Skin epidermis (tissue), 12 donors: ENCODE data around the gene RANBP17.
"Not testable (repeated sequence)": the region's sequence is repeated elsewhere in the genome, so short reads cannot be mapped to it uniquely, and the experiment has no call there.

Experiments
- H3K27ac ChIP-seq, 21 experiments: fragments of 200-600 bp; sonication (generic) in 11 of 21; one replicate each; pipeline ENCODE4 v1.5.0; 2020; ENCODE audit warnings: mild to moderate bottlenecking in 3 of 21, inconsistent platforms in 2 of 21, moderate library complexity in 2 of 21
- H3K4me3 ChIP-seq, 7 experiments: fragments of 200-600 bp; sonication (generic) in 2 of 7; one replicate each; pipeline ENCODE4 v1.5.0; 2020; ENCODE audit warnings: inconsistent platforms in 2 of 7, mild to moderate bottlenecking in 2 of 7, moderate library complexity in 1 of 7

RANBP17 gene

DNA sequence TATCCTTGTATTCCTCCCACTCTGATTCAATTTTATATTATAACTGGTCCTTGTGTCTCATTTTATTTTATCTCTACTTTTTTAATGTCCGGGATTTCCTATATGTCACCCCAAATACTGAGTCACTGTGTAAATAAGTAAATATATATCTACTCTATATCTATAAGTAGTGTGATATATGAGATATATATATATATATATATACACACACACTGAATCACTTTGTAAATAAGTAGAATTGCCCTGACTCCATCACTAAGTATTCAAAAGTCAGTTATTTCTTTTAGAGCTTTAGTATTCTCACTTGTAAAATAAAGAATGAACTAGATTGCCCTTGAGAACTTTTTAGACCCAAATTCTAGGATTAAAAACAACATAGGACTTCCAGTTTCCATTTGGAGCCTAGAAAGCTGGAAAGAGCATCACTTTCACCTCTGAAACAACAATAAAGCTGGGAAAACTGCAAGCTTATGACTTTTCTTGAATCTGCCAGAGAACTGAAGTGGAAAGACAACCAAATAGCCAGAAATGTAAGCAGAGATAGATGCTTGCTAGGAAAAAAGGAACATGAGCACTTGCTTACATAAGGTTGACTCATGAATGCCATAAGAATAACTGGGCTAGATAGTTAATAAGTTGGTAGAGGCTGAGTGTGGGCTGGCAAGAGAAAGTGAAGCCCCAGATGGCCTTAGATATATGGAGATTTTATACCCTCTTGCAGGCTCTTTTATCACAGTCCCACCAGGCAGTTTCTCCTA, 276.1 kb downstream of the RANBP17 start:
- no peak overlapping the region for H3K4me3 ChIP-seq
- no peak overlapping the region for H3K27ac ChIP-seq

DNA sequence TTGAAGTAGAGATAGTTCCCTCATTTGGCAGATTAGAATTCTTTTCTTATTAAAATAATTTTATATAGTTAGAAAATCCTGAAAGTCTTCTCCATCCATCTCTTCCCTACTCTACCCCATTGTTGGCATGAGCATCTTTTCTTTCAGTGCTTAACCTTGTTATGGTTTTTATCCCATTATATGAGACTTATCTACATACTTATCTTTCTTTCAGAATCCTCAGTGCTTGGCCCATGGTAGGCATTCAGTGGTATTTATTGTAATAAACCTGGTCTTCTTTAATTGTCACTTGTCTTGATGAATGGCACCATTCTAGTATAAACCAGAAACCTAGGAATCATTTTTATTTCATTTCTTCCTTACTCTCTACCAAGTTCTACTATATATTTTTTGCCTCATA, 277.4 kb downstream of the RANBP17 start:
- Histone ChIP-seq H3K27ac (no peak overlapping the region), H3K4me3 (no peak overlapping the region)

DNA sequence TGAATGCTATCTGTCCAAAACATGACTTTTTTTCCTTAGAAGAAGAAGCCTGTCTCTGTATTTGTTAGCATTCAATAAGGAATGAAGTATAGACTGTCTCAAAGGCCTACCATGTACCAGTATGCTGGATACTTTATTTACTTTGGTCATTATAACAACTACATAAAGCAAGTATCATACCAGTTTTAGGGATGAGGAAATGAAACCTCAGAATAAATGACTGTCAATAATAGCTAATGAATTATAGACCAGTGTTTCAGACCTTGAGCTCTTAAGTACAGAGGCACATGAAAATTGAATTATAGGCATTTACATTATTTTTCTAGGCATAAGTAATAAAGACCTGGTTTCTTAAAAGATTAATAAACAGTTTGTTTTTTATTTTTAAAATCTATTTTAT, 280.8 kb downstream of the RANBP17 start:
- H3K4me3 ChIP-seq = no peak overlapping the region
- no peak overlapping the region for H3K27ac ChIP-seq

DNA sequence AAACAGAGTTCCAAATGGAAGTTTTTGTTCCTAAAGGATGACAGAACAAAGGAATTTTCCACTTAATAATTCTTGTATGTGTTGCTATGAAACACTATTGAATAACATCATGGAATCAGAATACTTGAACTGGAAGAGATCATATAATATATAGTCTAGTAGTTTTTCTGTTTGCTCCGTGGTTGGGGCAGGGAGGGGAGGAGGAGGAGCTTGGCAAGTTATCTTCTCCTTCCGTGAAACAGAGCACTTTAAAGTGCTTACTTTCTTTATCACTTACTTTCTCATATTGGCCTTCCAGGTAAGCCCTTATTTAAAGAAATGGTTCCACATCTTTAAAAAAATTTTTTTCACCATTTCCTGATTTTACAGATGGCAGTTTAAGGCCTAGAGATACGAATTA, 281.4 kb downstream of the RANBP17 start:
- Histone ChIP-seq H3K4me3 (no peak overlapping the region), H3K27ac (no peak overlapping the region)

DNA sequence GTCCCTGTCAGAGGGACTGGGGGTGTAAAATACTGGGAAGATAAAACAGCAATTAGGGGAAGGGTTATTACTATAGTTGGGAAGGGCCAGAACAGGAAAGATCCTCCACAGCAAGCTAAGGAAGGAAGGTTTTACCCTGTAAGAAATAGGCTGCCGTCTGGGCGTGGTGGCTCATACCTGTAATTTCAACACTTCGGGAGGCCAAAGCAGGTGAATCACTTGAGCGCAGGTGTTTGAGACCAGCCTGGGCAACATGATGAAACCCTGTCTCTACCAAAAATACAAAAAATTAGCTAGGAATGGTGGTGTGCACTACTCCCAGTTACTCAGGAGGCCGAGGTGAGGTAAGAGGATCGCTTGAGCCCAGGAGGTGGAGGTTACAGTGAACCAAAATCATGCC, 282.1 kb downstream of the RANBP17 start:
- H3K27ac ChIP-seq = no peak overlapping the region
- H3K4me3 ChIP-seq = no peak overlapping the region

DNA sequence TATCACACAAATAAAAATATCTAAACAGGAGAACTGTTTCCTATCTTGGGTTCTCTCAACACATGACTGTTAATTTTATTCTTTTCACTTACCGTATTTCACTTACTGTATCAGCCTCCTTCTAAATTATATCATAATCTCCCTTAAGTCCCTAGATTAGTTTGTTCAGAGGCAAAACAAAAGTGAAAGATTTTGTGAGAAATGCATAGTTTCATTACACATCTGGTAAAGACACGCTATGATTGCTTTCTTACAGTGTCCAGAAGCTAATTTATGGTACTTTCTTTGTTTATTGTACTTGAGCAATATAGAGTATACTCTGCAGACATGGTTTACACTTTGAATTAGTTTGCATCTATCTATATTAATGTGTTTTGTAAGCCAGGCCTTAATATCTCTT, 287.5 kb downstream of the RANBP17 start:
- Histone ChIP-seq H3K4me3 (no peak overlapping the region), H3K27ac (no peak overlapping the region)

DNA sequence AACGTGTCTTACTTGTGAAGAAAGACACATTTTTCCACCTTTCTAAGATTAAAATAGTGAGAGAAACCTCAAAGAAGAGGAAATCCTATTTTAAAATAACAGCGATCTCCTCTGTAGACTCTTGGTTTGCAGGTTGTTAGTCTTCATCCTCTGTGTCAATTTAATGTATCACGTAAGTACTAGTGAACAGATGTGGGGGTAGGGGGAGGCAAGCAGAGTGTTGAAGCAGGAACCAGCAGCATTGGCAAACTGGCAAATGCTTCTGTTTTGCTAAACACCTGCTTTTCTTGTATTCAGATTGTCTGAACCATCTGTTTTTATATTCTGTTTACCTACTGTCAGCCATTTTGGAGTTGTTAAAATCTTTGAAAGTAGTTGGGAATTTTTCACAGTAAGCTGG, 288.0 kb downstream of the RANBP17 start:
- Histone ChIP-seq H3K4me3 (no peak overlapping the region), H3K27ac (no peak overlapping the region)

DNA sequence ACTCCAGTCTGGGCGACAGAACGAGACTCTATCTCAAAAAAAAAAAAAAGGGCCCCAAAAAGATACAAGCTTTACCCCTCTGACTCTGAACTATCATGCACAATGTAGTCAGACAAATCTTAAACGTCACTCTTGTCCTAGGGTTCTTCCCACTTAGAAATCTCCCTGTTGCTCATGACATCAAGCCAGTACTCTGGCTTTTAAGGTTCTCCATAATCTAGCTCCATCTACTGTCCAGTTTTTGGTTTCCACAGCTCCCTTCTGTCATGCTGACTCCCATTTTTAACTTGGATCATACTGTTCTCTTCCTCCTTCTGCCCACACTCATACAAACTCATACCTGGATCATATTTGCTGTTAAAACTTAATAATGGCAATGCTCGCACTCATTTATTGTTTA, 290.6 kb downstream of the RANBP17 start:
- Histone ChIP-seq H3K4me3 (no peak overlapping the region), H3K27ac (no peak overlapping the region)

DNA sequence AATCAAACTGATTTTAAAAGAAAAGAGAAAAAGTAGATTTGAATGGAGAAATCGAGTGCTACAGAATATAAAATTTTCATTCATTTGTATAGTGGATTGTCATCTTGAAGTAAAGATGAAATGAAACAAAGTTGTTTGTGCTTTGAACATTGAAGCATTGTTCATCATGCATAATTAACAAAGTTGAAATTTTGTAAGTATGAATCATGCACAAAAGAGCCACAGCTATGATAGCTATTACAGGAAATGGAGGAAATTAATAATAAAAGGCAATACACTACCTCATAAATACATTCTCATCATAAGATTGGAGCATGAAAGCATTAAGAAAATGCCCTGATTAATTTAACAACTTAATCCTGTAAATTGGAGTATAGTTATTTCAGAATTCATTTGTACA, 293.8 kb downstream of the RANBP17 start:
- Histone ChIP-seq H3K27ac (no peak overlapping the region), H3K4me3 (no peak overlapping the region)

DNA sequence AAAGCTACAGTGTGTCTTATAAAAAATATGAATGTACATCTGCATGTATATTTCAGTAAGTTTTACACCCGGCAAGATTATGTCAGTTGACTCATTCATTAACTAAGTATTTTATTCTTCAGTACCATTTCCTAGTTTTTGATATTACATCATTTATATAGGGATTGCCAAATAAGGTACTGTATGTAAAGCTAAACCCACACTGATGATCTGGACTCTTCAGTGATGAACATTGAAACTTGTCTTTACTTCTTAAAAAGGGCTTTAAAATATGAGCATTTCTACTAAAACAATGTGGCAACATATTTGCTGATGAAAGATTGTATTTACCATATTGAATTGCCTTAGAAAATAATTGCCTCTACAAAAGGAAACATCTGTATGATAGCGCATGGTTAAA, 295.5 kb downstream of the RANBP17 start:
- Histone ChIP-seq H3K4me3 (no peak overlapping the region), H3K27ac (no peak overlapping the region)

DNA sequence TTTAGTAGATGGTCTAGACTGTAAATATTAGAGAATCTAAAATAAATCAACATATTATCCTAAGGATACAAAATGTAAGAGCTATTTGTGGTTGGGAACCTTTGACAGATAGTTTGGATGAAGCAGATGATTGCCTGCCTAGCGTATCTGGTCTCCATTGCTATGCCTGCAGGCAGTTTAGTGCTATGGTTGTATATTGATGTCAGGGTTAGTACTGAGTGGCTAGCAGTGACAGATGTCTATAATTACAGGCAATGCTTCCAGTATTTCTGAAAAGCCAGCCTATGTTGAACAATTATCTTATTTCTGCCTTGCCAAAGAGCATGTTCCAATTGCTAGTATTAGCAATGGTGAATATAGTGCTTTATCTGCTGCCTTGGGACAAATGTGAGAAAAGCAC, 296.0 kb downstream of the RANBP17 start:
- H3K4me3 ChIP-seq = no peak overlapping the region
- H3K27ac ChIP-seq = no peak overlapping the region

DNA sequence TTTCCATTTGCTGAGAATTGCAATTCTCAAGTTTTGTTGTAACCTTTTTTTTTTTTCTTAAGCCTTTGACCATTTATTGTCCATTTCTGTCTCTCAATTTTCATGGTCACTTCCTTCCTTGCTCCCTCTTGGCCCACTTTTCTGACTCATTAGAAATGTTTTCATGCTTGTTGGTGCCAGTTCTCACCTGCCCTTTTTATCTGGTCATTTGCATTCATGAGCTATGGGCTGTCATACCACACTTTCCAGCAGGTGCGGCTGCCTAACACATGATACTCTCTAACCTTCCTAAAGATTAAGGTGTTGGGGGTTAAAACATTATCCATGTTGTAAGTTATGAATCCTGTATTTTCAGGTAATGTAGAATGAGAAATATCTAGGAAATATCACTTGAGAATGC, 296.8 kb downstream of the RANBP17 start:
- H3K27ac ChIP-seq = no peak overlapping the region

DNA sequence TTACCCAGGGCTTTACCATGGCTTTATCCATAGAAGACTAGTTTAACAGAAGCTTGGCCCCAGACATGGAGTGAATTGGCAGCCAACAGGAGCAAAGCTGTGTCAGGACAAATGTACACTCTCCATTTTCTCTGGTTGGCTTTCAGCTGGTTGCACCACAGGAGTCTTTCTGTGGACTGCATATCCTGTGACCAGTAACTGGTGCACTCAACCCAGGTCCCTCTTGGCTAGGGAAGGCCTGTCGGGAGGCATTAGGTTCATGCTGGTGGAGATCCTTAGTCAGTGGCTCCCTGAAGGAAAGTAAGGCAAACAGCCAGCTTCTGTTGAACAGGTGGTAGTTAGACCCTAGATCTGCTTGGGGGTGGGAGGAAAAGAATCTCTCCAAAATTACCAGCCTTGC, 300.3 kb downstream of the RANBP17 start:
- no peak overlapping the region for H3K27ac ChIP-seq
- H3K4me3 ChIP-seq = no peak overlapping the region

More for the DNA sequence above, 296.8 kb downstream of the RANBP17 start:
- H3K4me3 ChIP-seq = no peak overlapping the region

DNA sequence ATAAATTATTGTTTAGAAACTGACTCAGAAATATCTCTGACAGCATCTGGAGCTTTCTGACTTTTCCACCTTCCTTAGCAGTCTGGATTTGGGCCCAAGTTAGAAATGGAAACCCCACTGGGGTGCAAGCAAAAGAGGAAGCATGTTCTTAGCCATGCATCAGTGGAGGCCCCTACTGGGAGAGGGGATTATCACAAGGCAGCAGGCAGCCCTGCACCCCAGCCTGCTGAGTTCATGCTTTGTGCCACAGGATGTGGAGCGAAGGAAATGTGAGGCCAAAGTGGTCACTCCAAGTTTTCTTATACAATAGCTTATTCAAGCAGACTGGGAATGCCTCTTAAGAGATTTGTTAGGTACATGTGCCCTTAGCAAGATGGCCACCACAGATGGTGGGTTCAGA, 300.8 kb downstream of the RANBP17 start:
- Histone ChIP-seq H3K4me3 (no peak overlapping the region), H3K27ac (no peak overlapping the region)

DNA sequence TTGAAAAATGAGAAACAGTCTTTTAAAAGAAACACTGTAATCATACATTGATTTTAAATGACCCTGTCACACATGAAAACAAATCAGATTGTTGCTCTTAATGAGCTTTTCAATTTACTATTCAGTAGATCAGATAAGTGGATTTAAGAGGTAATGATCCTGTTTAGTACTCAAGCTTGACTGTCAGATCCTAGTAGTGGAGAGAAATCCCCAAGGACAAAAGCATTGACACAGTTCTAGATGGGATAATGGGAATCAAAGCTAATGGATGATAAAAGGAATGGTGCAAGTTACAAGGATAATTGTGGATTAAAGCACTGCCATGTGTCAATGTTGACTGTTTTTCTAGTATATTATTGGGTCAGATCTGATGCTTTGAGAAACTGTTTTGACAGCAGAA, 304.9 kb downstream of the RANBP17 start:
- no peak overlapping the region for H3K4me3 ChIP-seq

DNA sequence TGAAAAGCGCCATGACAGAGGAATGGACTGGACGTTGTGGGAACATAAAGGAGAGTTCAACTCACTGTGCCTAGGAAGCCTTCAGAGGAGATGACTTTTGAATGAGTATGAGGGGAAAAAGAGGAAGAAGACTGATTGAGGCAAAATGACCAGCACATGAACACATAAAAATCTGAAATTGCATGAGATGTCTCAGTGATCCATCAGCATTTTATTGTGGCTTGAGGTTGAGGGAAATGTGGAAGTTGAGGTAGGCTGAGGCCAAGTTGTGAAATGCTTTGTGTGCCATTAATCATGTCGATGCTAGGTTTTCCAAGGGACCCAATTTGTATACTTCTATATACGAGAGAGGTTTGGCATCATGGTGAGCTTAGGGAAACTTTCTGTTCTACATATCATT, 306.4 kb downstream of the RANBP17 start:
- H3K4me3 ChIP-seq = no peak overlapping the region
- no peak overlapping the region for H3K27ac ChIP-seq

More for the DNA sequence above, 304.9 kb downstream of the RANBP17 start:
- H3K27ac ChIP-seq = no peak overlapping the region

DNA sequence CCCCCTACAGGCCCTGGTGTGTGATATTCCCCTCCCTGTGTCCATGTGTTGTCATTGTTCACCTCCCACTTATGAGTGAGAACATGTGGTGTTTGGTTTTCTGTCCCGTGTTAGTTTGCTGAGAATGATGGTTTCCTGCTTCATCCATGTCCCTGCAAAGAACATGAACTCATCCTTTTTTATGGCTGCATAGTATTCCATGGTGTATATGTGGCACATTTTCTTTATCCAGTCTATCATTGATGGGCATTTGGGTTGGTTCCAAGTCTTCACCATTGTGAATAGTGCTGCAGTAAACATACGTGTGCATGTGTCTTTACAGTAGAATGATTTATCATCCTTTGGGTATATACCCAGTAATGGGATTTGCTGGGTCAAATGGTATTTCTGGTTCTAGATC, 313.1 kb downstream of the RANBP17 start:
- H3K27ac ChIP-seq, H3K4me3 ChIP-seq: not testable (repeated sequence)

DNA sequence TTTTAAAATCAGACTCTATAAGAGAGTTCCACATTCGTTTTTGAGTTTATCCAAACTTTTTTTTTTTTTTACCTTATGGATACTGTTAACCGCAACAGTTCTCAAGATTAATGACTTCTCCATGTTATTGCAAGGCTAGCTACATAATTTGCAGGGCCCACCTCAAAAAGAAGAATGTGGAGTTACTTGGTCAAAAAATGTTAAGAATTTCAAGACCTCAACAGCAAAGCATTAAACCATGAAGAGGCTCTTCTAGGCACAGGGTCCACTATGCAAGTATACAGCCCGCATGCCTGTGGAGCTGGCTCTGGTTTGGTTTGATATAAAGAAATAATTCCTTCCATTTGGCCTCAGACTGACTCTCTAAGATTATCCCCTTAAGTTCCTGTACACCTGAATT, 313.9 kb downstream of the RANBP17 start:
- no peak overlapping the region for H3K27ac ChIP-seq

DNA sequence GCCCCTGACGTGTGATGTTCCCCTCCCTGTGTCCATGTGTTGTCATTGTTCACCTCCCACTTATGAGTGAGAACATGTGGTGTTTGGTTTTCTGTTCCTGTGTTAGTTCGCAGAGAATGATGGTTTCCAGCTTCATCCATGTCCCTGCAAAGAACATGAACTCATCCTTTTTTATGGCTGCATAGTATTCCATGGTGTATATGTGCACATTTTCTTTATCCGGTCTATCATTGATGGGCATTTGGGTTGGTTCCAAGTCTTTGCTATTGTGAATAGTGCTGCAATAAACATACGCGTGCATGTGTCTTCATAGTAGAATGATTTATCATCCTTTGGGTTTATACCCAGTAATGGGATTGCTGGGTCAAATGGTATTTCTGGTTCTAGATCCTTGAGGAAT, 316.4 kb downstream of the RANBP17 start:
- H3K4me3 ChIP-seq = not testable (repeated sequence)

More for the DNA sequence above, 313.9 kb downstream of the RANBP17 start:
- no peak overlapping the region for H3K4me3 ChIP-seq

DNA sequence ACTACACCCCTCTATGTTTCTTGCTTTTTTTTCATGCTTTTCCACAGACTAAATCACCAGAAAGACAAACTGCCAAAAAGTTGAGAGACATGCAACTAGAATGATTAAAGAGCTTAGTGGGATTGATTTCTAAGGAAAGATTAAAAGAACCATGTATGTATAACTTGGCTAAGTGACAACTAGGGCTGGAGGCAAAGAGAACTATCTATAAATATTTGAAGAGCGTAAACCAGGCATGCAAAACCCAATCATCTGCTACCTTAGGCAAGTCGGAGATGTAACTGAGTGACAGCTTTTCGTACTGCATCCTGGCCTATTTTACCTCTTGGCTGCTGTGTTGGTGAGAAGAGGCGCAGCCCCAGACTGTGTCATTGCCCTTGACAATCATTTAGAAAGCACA, 326.2 kb downstream of the RANBP17 start:
- Histone ChIP-seq H3K27ac (no peak overlapping the region), H3K4me3 (no peak overlapping the region)

More for the DNA sequence above, 316.4 kb downstream of the RANBP17 start:
- H3K27ac ChIP-seq = not testable (repeated sequence)

DNA sequence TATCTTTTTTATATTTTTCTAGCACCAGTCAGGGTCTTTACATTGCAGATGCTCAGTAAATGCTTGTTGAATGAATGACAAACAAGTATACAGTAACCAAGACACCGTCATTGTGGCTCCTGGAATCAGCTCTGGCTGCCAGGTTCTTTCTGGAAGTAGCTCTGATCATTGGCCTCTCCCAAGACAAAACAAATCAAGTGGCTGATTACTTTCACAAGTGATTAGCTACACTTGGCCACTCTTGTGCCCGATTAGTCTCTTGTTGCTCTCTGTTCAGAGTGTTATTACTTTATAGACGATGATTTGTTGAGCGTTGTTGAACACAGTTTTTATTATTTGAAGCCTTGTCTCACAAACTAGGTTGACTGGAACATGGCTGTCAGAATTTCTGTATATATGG, 327.6 kb downstream of the RANBP17 start:
- no peak overlapping the region for H3K4me3 ChIP-seq
- H3K27ac ChIP-seq = no peak overlapping the region

DNA sequence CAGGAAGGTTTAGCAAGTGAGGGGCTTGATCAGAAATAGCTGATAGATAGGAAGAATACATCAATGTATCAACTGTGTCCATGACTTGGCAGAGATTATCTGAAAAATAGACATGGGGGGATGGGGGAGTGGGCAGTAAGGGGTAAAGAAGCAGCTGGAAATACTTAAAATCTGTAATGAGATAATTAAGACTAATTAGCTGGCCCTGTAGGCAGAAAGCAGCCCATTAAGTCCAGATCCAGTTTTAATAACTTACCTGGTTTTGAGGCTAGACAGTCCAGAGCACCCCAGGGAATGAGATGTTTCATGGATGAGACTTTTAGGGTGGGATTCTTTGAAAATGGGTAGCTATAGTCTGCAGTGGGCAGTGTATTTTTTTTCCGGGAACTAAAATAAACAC, 330.3 kb downstream of the RANBP17 start:
- Histone ChIP-seq H3K27ac (no peak overlapping the region), H3K4me3 (no peak overlapping the region)
